GM23248 (cell line): ENCODE measurements around the gene CHRNA4.

Experiments used
- EZH2 ChIP-seq: fragments of 200-600 bp; sonication (generic); IDR thresholded peaks from 2 replicates; pipeline ENCODE4 v1.6.1; 2018; ENCODE audit warnings: antibody characterized with exemption, mild to moderate bottlenecking; ENCODE audit not compliant: insufficient read depth, poor library complexity, severe bottlenecking
- EZH2phosphoT487 ChIP-seq: fragments of 200-600 bp; sonication (generic); IDR thresholded peaks from 2 replicates; pipeline ENCODE4 v1.6.1; 2018; ENCODE audit warnings: antibody characterized with exemption, moderate library complexity, mild to moderate bottlenecking, low read depth; ENCODE audit not compliant: insufficient read depth

GRCh38 chr20:63403403-63404105, 42.4 kb upstream of the CHRNA4 start:
- TF ChIP-seq EZH2 (no peak), EZH2phosphoT487 (no peak)
